ENCODE results near the gene DBH.

Gene DBH

DNA sequence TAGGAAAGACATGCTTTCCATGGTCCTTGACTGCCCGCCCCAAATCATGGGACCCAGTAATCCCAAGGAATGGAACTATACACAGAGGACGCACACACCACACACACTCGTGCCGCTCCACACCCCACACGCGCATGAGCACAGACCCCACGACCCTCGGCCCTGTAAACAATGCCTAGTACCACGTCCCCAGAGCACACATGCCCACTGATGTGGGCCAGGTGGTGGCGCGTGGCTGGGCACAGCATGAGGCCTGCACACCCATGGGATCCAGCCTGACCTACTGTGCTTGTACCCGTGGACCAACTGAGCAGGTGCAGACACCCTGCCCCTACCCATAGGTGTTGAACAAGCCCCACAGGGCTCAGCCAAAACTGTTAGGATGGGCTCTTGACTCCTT is 739 bp downstream of the DBH start:
- TF ChIP-seq CTCF (IDR thresholded peaks at IDR 0.05; ENCODE audit: unreplicated experiment in 3 of 3): no peak
- Mint-ChIP-seq H3K9me3 (no peaks in the 10 kb centered on the region), H3K27ac (no peak overlapping the region), H3K36me3 (ENCODE audit: low read depth) (no peaks in the 10 kb centered on the region), H3K4me1 (peaks cover 52% of the 10 kb centered on the region), H3K4me3 (no peak overlapping the region), H3K27me3 (ENCODE audit: low read depth) (peaks cover 53% of the 10 kb centered on the region)

DNA sequence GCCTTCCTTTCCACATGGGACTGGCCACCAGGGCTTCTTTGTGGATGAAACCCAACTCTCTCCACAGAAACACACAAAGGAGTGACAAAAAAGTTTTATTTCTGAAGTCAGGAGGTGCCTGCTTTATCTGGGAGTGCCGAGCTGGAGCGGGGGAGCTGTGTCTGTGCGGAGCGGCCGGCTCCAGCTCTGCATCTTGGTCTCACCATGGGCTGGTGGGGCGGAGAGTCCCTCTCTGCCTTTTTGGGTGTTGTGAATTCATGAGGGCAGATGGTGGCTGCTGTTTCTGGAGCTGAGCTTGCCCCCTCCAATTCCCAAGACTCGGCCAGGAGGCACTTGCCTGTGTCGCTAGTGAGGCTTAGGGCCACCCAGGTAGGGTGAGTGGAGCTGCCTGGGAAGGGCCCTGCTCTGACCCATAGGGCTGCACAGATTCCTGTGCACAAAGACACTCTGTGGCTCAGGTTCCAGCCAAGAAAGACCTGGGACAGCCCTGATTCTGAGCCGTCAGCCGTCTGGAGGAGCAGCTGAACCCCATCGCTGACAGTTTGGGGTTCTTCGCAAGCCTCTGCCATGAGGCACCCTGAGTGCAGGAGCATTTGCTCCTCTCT is 1.4 kb downstream of the DBH start:
- Mint-ChIP-seq H3K36me3 (ENCODE audit: low read depth) (no peaks in the 10 kb centered on the region), H3K4me3 (peak overlapping the region in 1 of 3 experiments; percentile 16), H3K27ac (peak overlapping the region in 2 of 3 experiments; percentile 28 to 74), H3K4me1 (peaks cover 51% of the 10 kb centered on the region), H3K27me3 (ENCODE audit: low read depth) (peaks cover 52% of the 10 kb centered on the region), H3K9me3 (no peaks in the 10 kb centered on the region)
- TF ChIP-seq CTCF (IDR thresholded peaks at IDR 0.05; ENCODE audit: unreplicated experiment in 3 of 3): no peak

- Mint-ChIP-seq H3K27ac (peak overlapping the region; percentile 17 to 74 (median 44)), H3K36me3 (ENCODE audit: low read depth) (no peaks in the 10 kb centered on the region), H3K27me3 (ENCODE audit: low read depth) (peaks cover 50% of the 10 kb centered on the region), H3K4me1 (peaks cover 46% of the 10 kb centered on the region), H3K4me3 (no peak overlapping the region), H3K9me3 (no peaks in the 10 kb centered on the region)
- TF ChIP-seq CTCF (IDR thresholded peaks at IDR 0.05; ENCODE audit: unreplicated experiment in 3 of 3): no peak
These were observed 1.9 kb downstream of the DBH start for GRCh38 chr9:133638076-133638475.

DNA sequence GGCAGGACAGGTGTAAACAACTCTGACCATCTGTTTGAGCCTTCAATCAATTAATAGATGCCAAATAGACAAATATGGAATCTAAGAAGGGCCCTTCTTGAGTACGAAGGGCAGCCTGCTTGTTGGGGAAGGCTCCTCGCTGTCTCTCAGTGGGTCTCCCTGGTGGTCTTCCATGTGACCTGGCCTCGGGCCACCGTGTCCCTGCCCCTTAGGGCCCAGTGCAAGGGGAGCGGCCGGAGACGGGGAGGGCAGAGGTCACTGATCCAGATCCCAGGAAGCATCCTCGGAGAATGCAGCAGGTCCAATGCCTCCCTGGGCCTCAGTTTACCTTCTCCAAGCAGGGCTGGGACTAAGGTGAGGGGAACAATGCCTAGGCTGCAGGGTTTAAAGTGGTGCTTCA is 2.5 kb downstream of the DBH start:
- Mint-ChIP-seq H3K36me3 (ENCODE audit: low read depth) (no peaks in the 10 kb centered on the region), H3K9me3 (no peaks in the 10 kb centered on the region), H3K27me3 (ENCODE audit: low read depth) (peaks cover 46% of the 10 kb centered on the region), H3K4me1 (peaks cover 42% of the 10 kb centered on the region), H3K4me3 (no peak overlapping the region), H3K27ac (peak overlapping the region in 2 of 3 experiments; percentile 17 to 44)
- TF ChIP-seq CTCF (IDR thresholded peaks at IDR 0.05; ENCODE audit: unreplicated experiment in 3 of 3): no peak

- no peak overlapping the region for H3K4me3 Mint-ChIP-seq
- no peaks in the 10 kb centered on the region for H3K36me3 Mint-ChIP-seq (ENCODE audit: low read depth)
- peaks cover 48% of the 10 kb centered on the region for H3K27me3 Mint-ChIP-seq (ENCODE audit: low read depth)
- no peaks in the 10 kb centered on the region for H3K9me3 Mint-ChIP-seq
- no peak for TF ChIP-seq CTCF (IDR thresholded peaks at IDR 0.05; ENCODE audit: unreplicated experiment in 3 of 3)
- H3K27ac Mint-ChIP-seq: no peak overlapping the region
- H3K4me1 Mint-ChIP-seq: peaks cover 37% of the 10 kb centered on the region
These were observed 3.5 kb downstream of the DBH start for GRCh38 chr9:133639613-133640012.

- Mint-ChIP-seq H3K36me3 (ENCODE audit: low read depth) (no peaks in the 10 kb centered on the region), H3K4me3 (no peak overlapping the region), H3K27ac (no peak overlapping the region), H3K9me3 (no peaks in the 10 kb centered on the region), H3K4me1 (peaks cover 31% of the 10 kb centered on the region), H3K27me3 (ENCODE audit: low read depth) (peaks cover 48% of the 10 kb centered on the region)
- no peak for TF ChIP-seq CTCF (IDR thresholded peaks at IDR 0.05; ENCODE audit: unreplicated experiment in 3 of 3)
These were observed 4.0 kb downstream of the DBH start for GRCh38 chr9:133640160-133640559.

Measured in nephron (organoid).